ENCODE measurements around the gene RGS1.

Gene RGS1

GRCh38 chr1:192584866-192585265 is 9.3 kb downstream of the RGS1 start:
- DNase-seq, result no peak

GRCh38 chr1:192587386-192588266 is 12.1 kb downstream of the RGS1 start:
- no peak for DNase-seq

GRCh38 chr1:192588546-192588945 is 13.0 kb downstream of the RGS1 start:
- no peak for DNase-seq

DNA sequence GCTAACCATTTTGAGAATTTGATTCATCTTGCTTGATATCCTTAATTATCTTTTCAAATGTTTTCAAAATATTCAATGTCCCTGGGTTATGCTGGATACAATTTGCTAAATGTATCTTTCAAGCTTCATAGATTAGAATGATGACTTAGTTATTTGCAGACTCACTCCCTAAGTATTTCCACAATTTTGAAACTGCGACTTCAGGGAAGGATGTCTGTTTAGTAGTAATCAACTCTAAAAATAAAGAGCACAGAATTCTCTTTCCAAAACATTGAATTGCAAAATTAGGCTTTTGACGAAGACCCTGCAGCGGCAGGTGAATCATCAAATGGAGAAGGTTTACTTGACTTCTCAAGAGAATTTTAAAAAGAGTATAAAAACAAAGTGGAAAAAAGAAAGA is 14.2 kb downstream of the RGS1 start:
- DNase-seq, result no peak

DNA sequence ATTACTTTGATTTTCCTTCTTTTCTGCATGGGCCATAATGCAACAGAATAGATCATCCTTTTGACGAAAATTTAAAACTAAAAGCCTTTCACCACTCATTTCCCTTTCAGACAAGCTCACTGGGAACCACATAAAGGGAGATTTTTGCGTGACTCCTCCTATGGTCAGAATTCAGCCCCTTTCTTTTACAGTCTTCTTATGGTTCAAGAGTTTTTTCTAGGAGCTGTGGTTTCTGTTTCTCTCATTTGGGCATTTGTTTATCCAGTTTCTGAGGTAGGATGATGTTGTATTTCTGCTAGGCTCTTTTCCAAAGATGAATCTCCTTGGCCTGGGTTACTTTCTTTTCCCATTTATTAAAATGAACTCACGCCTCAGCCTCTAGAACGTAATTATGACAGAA is 16.9 kb downstream of the RGS1 start:
- DNase-seq, result no peak

DNA sequence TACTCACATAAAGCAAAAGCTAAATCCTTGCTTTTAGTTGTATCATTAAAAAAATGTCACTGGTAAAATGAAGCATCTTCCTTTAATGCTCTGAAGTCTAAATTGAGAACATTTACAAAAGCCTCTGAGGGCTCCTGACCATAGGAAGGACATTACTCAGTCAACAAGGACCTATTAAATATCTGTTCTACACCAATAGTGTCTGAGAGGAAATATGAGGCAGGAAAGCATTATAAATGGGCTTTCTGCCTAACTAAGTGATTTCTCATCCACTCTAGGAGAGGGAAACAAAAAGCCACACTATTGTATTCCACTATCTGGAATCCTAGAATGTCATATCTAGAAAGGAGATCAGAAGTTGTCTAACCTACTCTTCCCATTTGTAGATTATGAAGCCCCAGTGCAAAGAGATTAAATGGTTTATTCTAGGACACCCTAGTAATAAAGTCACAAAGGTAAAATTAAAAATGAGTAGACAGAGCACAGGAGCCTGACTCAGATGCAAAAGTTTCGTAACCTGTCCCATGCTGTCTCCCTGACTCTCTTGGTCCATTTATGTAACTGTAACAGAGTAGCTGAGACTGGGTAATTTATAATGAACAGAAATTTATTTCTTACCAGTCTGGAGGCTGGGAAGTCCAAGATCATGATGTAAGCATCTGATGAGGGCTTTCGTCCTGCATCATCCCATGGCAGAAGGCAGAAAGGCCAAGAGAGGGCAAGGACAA is 17.6 kb downstream of the RGS1 start:
- DNase-seq, result no peak

DNA sequence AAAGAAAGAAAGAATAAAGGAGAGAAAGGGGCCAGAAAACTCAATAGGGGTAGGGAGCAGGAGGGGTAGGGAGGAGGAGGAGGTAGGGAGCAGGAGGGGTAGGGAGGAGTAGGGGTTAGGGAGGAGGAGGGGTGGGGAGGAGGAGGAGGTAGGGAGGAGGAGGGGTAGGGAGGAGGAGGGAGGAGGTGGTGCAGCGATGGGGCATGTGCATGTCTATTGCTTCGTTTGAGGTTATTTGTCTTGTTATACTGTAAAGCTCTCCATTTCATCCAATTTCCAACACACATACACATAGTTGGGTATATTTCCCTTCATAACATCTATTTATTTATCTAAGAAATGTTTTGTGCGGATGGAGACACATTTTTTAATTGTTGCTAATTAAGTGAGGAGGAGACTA is 19.7 kb downstream of the RGS1 start:
- DNase-seq, result no peak

GRCh38 chr1:192598589-192598988 is 23.0 kb downstream of the RGS1 start:
- no peak for DNase-seq

DNA sequence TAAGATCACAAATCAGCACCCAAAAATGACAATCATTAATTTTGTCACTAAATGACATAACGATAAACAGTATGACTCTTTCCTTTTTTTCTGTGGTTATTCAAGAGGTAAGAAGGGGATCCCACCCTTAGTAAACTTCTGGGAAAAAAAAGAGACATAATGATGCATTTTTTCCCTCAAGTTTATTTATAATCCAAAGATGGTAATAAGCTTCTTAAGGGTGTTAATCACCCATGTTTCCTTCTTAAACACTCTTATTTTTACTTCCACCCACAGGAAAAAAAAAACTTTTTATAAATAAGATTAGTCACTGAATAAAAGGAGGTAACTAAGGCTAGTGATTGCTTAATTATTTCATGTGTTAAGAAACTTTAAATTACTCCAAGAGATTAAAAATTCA is 24.7 kb downstream of the RGS1 start:
- no peak for DNase-seq

GRCh38 chr1:192601143-192601542 is 25.6 kb downstream of the RGS1 start:
- no peak for DNase-seq

GRCh38 chr1:192601567-192601966 is 26.0 kb downstream of the RGS1 start:
- no peak for DNase-seq

DNA sequence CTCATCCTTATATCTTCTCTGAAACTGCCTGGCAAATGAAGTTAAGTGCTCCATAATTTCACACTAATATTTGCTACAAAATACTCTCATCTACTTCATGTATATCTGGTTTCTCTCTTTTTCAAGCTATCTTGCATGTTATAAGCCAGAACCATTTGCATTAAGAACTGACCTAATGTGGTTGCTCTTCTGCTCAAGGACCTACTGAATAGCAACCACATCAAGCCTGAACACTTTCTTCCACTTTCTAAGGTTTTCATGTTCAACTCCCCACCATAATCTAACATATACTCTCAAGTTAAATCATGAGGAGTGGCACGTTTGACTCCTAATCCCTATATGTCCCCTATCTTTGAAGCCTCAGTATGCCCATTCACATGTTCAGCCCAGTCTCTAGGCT is 27.2 kb downstream of the RGS1 start:
- no peak for DNase-seq

DNA sequence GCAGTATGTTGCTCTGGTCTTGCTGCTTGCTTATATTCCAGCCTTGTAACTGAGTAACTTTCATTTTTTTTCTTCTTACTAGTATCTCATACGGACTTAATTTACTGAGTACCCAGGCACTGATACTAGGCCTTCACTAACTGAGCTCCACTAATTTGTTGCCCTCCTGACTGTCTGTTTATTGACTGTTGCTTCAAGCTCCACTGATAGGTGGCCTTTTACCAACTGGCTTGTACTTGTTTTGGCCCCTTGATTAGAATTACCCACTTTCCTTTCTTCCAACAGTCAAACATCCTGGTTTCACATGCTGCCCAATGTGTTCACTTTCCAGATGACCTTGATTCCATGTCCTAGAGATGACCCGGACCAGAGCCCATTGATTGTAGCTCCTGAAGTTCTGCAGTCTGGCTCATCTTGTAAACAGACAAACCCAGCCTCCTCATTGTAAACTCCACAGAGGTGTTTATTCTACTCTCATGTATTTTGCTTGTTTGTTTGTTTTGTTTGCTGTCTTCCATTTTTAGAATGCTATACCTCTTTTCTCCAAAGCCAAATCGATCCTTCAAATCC is 27.7 kb downstream of the RGS1 start:
- DNase-seq, result no peak

- no peak for DNase-seq
These were observed 29.5 kb downstream of the RGS1 start for GRCh38 chr1:192604979-192605620.

GRCh38 chr1:192608671-192609070 is 33.1 kb downstream of the RGS1 start:
- DNase-seq, result no peak

GRCh38 chr1:192609110-192610079 is 33.8 kb downstream of the RGS1 start:
- DNase-seq, result peak; percentile 38

DNA sequence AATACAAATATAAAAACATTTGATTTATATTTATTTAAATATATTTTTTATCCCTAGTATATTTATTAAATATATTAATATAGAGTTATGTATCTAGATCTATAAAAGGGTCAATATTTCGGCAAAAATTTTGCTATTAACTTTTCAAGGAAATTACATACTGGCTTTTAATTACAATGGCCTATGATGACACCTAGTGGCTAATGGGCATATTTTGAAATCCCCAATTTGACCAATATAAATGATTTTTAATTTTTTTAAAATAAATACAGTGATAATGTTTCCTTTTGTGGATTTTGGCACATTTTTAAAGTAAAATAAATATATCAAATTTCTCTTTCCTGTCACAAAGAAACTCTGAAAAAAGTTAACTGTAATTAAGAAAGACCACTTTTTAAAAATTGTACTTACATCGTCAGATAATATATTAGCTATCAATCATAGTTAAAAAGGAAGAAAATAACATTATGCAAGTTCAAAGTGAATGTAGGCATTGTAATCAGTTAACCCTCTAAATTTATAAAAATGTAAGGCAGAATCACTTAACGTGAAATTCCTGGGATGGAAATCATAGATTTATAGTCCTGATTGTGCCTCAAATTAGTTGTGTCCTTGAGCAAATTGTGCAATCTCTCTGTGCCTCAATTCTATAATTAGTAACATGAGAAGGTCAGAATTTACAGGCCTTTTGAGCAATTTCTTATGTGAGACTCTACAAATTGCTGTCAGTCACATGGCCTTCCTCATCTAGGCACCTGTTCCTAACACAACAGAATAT is 34.7 kb downstream of the RGS1 start:
- no peak for DNase-seq

- DNase-seq, result no peak
These were observed 39.5 kb downstream of the RGS1 start for GRCh38 chr1:192615055-192615454.

DNA sequence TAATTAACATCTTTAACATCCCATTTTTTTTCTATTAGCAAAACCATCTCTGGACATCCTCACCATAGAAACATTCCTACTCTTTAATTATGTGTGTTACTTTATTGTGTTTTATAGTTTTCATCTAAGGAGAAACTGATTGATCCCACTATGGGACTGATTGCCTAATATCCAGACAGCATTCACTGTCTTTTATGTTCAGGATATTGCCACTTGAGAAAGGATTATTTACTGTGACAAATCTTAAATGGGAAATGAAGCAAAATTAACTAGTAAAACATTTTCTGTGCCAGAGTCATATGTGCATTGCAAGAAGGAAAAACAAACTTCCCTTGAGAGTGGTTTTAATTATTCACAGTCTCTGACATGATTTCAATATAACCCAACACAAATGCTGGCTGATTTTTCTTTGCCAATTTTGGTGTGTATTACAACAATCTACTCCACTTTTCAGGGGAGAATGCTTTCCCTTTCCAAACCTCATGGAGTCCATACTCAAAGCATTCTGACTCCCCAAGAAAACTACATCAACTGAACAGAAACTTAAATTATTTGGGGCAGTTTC is 44.6 kb downstream of the RGS1 start:
- DNase-seq, result no peak

- no peak for DNase-seq
These were observed 51.0 kb downstream of the RGS1 start for GRCh38 chr1:192626366-192627179.

Data from effector CD4-positive, alpha-beta T cell (primary cell).